ENCODE data around the gene TMEM192.

DNA sequence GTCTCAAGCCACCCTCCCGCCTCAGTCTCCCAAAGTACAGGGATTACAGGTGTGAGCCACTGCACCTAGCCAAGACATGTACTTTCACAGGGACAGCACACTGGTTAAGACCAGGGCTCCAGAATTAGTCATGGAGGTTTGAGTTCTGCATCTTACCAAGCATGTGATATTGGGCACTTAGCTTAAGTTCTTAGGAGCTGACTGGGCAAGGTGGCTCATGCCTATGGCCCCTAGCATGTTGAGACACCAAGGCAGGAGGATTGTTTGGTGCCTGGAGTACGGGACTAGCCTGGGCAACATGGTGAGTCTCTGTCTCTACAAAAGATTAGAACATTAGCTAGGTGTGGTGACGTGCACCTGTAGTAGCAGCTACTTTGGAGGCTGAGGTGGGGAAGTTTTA, 2.6 kb upstream of the TMEM192 start:
- TF ChIP-seq CTCF (conservative IDR thresholded peaks at IDR 0.05; ENCODE audit: low read depth, low read length) (no peak), RCOR1 (IDR thresholded peaks at IDR 0.05; ENCODE audit: insufficient replicate concordance, low read length) (no peak), SMC3 (IDR thresholded peaks at IDR 0.05; ENCODE audit: low read depth, low read length) (no peak), CEBPB (IDR thresholded peaks at IDR 0.05; ENCODE audit: low read depth, low read length) (no peak), MAZ (IDR thresholded peaks at IDR 0.05; ENCODE audit: borderline replicate concordance, low read depth, low read length) (no peak), POLR2A (IDR thresholded peaks at IDR 0.05; ENCODE audit: low read depth, low read length) (no peak), RAD21 (IDR thresholded peaks at IDR 0.05; ENCODE audit: low read length) (no peak), RFX5 (IDR thresholded peaks at IDR 0.05; ENCODE audit: low read depth, low read length) (no peak)
- TF ChIP-seq, protein P1, sequence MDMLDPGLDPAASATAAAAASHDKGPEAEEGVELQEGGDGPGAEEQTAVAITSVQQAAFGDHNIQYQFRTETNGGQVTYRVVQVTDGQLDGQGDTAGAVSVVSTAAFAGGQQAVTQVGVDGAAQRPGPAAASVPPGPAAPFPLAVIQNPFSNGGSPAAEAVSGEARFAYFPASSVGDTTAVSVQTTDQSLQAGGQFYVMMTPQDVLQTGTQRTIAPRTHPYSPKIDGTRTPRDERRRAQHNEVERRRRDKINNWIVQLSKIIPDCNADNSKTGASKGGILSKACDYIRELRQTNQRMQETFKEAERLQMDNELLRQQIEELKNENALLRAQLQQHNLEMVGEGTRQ (IDR thresholded peaks at IDR 0.05; ENCODE audit: low read depth, low read length), result no peak

All from IMR-90 (cell line).